ENCODE measurements around the gene SLX9. TPM values are rescaled to one million over a fixed set of nuclear protein-coding genes. Genes with fewer than 3 reads are reported as not detected.

Gene SLX9
- total RNA-seq, 4 donors from 2014 or later = 11.9 to 26.2 (median 16.1) TPM

DNA sequence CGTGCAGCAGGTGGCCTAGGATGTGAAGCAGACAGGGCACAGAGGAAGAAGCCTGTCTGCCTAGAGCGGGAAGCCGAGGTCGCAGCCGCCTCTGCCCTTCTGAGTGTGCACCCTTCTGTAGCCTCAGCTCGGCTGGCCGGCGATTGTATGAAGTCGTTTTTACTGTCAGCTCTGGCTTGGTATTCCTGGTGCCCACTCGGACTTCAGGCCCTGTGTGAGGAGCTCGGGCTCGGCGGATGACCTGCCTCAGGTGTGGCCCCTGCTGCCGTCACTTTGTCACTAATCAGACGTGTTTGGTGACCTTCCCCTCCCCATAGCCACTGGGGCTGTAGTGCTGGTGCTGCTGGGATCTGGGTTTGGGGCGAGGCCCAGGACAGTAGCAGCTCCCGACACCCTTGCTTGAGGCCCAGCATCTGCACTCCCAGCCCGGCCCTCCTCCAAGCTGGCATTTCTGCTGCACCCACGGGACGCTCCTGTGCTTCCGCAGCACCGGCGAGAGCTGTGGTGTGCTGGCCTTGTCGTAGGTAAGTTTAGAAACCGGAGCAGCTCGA, 18.1 kb downstream of the SLX9 start:
- TF ChIP-seq, protein P1, sequence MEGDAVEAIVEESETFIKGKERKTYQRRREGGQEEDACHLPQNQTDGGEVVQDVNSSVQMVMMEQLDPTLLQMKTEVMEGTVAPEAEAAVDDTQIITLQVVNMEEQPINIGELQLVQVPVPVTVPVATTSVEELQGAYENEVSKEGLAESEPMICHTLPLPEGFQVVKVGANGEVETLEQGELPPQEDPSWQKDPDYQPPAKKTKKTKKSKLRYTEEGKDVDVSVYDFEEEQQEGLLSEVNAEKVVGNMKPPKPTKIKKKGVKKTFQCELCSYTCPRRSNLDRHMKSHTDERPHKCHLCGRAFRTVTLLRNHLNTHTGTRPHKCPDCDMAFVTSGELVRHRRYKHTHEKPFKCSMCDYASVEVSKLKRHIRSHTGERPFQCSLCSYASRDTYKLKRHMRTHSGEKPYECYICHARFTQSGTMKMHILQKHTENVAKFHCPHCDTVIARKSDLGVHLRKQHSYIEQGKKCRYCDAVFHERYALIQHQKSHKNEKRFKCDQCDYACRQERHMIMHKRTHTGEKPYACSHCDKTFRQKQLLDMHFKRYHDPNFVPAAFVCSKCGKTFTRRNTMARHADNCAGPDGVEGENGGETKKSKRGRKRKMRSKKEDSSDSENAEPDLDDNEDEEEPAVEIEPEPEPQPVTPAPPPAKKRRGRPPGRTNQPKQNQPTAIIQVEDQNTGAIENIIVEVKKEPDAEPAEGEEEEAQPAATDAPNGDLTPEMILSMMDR (IDR thresholded peaks at IDR 0.05) = no peak
- ATAC-seq (ENCODE audit: low FRiP score) (no peak), DNase-seq (ENCODE audit: low spot score) (no peak)

DNA sequence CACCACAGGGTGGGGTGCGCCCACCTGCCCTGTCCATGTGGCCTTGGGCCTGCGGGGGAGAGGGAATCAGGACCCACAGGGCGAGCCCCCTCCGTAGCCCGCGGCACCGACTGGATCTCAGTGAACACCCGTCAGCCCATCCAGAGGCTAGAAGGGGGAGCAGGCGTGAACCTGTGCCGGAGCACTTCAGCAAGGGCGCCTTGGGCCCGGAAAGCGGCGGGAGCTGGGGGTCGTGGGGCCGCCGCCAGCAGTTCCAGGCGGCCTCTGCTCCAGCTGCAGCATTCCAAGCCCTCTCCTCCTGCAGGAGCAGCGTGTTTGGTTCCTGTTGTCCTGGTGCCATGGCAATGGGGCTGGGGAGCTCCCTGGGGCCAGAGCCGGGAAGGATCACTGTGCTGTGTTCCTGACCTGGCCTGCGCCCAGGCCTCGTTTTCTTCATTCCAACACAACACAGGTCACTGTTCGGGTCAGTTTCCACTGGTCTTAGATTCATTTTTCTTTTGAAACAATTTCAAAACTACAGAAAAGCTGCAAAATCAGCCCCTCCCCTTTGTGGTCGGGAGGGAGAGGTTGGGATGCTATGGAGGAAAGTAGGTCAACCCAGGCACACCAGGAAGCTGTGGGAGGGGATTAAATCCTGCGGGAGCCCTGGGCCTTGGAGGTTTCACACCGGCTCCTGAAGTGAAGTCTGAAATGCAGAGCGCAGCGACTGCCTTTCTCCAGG, 18.8 kb downstream of the SLX9 start:
- peak; percentile 69 for ATAC-seq (ENCODE audit: low FRiP score)
- no peak for DNase-seq (ENCODE audit: low spot score)
- TF ChIP-seq, protein P1 (IDR thresholded peaks at IDR 0.05) = no peak

DNA sequence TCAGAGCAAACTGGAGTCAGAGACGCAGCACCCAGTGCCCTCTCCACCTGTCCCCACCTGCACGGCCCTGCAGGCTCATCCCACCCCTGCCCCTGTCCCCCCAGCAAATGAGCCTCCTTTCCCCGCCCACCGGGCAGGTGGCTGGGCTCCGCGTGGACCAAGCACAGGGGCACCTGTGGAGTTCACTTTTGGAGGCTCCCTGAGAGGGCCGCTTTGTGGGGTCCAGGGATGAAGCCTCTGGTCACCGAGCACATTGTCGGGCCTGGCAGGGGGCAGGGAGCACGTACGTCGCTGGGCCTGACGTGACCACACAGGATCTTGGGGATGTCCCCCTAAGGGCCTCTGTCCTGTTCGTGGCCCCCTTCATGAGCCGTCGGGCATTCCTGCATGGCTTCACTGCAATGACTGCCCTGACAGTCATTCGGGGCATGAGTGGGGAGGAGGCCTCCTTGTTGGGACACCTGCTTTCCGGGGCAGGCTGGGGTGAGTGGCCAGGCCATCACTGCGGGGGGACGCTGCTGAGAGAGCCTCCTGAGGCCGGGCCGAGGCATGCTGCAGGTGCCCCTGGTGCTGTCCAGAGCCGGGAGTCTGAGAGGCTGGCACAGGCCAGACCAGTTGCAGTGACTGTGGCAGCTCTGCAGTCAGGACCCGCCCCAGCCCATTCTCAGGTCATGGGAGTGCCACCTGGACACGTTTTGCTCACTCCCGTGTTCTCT, 19.7 kb downstream of the SLX9 start:
- ATAC-seq (ENCODE audit: low FRiP score) (no peak), DNase-seq (ENCODE audit: low spot score) (no peak)
- TF ChIP-seq, protein P1 (IDR thresholded peaks at IDR 0.05) = no peak

DNA sequence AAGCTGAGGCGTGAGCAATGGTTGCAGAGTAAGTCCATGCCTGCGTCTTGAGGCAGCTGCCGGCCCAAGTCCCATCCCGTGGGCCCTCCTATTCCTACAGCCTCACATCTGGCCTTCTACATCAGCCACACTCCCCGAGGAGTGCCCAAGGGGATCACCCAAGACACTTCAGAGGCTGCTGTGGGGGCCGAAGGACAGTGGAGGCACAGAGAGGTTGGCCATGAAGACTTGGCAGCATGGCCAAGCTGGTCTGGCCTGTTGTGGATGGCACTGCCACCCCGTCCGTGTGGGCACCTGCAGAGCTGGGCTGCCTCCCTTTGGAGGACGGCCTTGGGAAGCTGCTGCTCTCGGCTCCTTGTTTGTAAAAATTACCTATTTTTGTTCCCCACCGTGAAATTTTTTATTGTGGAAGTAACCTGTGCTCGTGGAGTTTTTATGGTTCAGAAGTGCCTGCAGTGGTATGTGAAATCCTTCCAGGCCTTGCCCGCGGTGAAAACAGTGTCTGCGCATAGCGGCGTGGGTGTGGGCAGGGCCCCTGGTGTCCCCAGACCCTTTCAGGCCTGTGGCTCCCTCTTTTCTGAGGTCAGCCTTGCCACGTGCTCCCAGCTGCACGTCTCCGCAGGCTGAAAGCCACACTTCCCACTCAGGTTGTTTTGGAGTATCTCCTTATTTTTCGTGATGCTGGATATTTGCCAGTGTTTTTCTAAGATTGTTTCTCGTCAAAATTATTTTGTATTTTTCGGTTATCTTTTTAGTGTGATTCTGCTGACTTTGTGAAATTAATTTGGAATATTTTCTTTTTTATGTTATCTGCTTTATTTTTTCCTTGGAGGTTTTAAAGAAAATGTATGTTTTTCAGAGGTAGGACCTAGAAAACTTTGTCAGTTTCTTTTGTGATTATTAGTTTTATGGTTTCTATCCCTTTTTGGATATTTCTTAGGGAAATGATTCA, 20.6 kb downstream of the SLX9 start:
- DNase-seq (ENCODE audit: low spot score) (no peak), ATAC-seq (ENCODE audit: low FRiP score) (no peak)
- TF ChIP-seq, protein P1 (IDR thresholded peaks at IDR 0.05) = no peak

DNA sequence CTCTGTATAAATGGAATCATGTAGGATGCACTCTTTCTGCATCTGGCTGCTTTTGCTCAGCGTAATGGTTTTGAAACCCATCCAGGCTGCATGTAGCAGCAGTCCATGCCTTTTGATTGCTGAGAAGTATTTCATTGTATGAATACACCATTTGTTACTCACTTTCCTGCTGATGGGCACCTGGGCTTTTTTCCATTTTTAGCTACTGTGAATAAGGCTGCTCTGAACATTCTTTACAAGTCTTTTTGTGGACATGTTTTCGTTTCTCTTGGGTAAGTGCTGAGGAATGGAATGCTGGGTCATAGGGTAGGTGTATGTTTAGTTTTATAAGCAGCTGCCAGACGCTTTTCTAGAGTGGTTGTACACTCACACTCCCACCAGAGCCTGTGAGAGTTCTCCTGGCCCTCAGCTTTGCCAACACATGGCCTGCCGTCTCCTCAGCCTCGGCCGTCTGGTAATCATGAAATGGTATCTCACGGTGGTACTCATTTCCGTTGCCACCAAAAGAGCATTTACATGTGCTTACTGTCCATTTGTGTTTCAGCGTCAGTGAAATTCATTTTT, 22.7 kb downstream of the SLX9 start:
- ATAC-seq (ENCODE audit: low FRiP score) (peak; percentile 83), DNase-seq (ENCODE audit: low spot score) (no peak)
- TF ChIP-seq, protein P1 (IDR thresholded peaks at IDR 0.05) = no peak

DNA sequence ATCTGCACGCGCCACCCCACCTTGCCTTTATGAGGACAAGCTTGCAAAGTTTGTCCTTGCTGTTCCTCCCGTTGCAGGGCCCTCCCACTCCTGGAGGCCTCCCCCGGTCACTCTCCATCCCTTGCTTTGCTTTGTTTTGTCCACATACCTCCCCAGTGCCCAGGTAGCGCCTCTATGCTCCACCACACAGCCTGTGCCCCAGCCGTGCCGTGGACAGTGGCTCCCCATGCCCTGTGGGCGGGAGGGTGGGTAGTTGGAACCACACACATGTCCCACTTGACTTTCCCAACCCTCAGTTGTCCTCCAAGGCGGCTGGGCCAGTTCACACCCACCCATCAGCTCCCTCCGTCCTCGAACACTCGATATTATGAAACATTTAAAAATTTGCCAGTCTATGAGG, 24.6 kb downstream of the SLX9 start:
- DNase-seq (ENCODE audit: low spot score) = no peak
- no peak for ATAC-seq (ENCODE audit: low FRiP score)
- TF ChIP-seq, protein P1 (IDR thresholded peaks at IDR 0.05) = no peak

Data from omental fat pad (tissue), 4 donors.